ENCODE results near the gene C1orf115. TPM values are rescaled to one million over a fixed set of nuclear protein-coding genes. Genes with fewer than 3 reads are reported as not detected.

C1orf115 gene
- total RNA-seq, 4 donors from 2014 or later = 2.2 to 6.7 (median 4.6) TPM

DNA sequence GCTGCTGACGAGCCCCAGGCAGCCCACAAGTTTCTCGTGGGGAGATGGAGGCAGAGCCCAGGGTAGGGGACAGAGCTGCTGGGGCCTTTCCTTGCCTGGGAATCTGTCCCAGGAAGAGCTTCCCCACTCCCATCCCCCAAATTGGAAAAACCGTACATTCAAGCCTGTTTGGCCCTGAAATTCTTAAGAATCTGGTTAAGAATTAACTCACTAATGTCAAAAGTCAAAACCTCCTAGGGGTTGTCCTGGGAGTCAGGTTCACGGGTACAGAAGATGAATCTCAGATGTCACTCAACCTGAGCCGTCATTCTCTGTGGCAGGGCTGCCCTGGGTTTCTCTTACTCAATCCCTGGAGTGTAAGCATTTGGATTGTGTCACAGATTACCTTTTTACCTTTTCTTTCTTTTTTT is 8.4 kb downstream of the C1orf115 start:
- H3K4me3 ChIP-seq = no peak overlapping the region
- ATAC-seq = no peak
- no peaks in the 10 kb centered on the region for H3K27me3 ChIP-seq
- TF ChIP-seq POLR2A (IDR thresholded peaks at IDR 0.05) = no peak
- TF ChIP-seq, protein P1, sequence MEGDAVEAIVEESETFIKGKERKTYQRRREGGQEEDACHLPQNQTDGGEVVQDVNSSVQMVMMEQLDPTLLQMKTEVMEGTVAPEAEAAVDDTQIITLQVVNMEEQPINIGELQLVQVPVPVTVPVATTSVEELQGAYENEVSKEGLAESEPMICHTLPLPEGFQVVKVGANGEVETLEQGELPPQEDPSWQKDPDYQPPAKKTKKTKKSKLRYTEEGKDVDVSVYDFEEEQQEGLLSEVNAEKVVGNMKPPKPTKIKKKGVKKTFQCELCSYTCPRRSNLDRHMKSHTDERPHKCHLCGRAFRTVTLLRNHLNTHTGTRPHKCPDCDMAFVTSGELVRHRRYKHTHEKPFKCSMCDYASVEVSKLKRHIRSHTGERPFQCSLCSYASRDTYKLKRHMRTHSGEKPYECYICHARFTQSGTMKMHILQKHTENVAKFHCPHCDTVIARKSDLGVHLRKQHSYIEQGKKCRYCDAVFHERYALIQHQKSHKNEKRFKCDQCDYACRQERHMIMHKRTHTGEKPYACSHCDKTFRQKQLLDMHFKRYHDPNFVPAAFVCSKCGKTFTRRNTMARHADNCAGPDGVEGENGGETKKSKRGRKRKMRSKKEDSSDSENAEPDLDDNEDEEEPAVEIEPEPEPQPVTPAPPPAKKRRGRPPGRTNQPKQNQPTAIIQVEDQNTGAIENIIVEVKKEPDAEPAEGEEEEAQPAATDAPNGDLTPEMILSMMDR (IDR thresholded peaks at IDR 0.05 in 4 of 5, conservative IDR thresholded peaks at IDR 0.05 in 1 of 5) = no peak
- in situ Hi-C loops (cut with MboI; ENCODE audit: low sequenced_read_pairs in 4 of 4) (no loop called here), intact Hi-C loops (cut with DNase I; ENCODE audit: low total_unique reads) (loop anchor here (10.0 kb wide), 1 partner anchor 424 kb away; the partner anchor contains the start of gene RAB3GAP2)
- H3K9me3 ChIP-seq = no peaks in the 10 kb centered on the region
- H3K27ac ChIP-seq = no peak overlapping the region
- peaks cover 0 to 4% of the 10 kb centered on the region in 2 donors for H3K4me1 ChIP-seq
- DNase-seq = no peak
- no peaks in the 10 kb centered on the region for H3K36me3 ChIP-seq

DNA sequence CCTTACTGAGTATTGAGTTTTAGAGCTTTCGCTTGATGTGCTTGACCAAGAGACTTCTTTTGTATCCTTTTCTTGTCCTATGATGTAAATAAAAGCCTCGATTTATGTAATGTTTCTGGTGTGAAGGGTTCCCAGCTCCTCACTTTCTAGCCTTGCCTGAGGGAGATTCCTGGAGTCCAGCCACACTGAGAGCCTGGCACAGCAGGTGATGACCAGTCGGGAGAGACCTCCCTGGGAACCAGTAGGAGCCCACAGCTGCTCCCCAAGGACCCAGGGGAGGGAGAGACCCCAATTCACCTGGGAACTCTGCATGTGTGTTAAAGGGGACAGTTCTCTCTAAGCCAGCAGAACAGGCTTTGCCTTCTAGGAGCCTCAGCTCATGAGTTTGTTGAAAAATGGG is 8.9 kb downstream of the C1orf115 start:
- H3K9me3 ChIP-seq = no peaks in the 10 kb centered on the region
- H3K36me3 ChIP-seq = no peaks in the 10 kb centered on the region
- DNase-seq (no peak), ATAC-seq (no peak)
- intact Hi-C loops (cut with DNase I; ENCODE audit: low total_unique reads) (loop anchor here (10.0 kb wide), 1 partner anchor 424 kb away; the partner anchor contains the start of gene RAB3GAP2), in situ Hi-C loops (cut with MboI; ENCODE audit: low sequenced_read_pairs in 4 of 4) (no loop called here)
- H3K4me3 ChIP-seq = no peak overlapping the region
- no peaks in the 10 kb centered on the region for H3K27me3 ChIP-seq
- no peak overlapping the region for H3K27ac ChIP-seq
- TF ChIP-seq POLR2A (IDR thresholded peaks at IDR 0.05) = no peak
- TF ChIP-seq, protein P1 (IDR thresholded peaks at IDR 0.05 in 4 of 5, conservative IDR thresholded peaks at IDR 0.05 in 1 of 5) = no peak
- peaks cover 0 to 4% of the 10 kb centered on the region in 2 donors for H3K4me1 ChIP-seq

DNA sequence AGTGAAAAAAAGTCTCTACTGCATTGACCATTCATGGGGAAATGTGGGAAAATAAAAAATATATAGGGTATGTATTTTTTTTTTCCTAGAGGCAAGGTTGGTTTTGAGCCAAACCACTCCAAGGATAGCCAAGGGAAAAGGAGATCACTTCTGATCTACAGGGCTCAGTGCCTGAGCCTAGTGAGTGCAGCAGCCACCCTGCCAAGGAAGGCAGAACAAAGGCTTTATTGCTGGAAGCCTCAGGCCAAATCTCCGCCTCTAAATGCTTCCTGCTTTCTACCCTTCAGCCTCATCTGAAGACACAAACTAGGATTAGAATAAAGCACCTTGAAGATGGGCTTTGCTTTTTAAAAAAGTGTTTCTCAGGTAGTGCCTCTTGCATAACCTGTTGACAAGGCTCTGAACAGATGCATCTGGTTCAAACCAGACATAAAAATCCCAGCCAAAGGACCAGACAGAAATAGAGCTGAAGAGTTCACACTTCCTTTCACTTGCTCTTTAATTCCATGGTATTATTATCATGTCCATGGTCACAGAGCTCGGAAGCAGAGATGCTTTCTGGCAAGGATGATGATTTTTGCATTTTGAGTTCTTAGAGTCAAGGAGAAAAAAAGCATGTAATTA is 10.5 kb downstream of the C1orf115 start:
- in situ Hi-C loops (cut with MboI; ENCODE audit: low sequenced_read_pairs in 4 of 4) = no loop called here
- peak in 1 of 2 donors; percentile 49 for ATAC-seq

DNA sequence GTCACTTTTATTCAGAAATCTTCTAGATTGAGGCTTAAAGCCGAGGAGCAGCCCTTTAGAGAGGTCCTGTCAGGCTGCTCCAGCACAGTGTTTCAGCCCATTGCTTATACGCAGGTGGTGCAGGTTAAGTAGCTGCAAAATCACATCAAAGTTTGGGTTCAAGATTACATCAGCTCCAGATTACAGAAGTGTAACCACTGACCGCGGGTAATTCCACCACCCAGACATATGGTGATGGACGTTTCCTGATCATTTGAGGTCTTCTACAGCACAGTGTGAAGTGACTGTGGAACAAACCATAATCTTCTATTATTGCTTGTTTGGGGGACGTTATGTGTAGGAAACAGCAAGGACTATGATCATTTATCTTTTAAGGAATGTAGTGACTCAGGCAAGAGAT is 11.8 kb downstream of the C1orf115 start:
- no peak overlapping the region for H3K4me3 ChIP-seq
- H3K9me3 ChIP-seq = no peaks in the 10 kb centered on the region
- no peak for DNase-seq
- intact Hi-C loops (cut with DNase I; ENCODE audit: low total_unique reads) = no loop called here
- no peak overlapping the region for H3K27ac ChIP-seq
- TF ChIP-seq, protein P1 (IDR thresholded peaks at IDR 0.05 in 4 of 5, conservative IDR thresholded peaks at IDR 0.05 in 1 of 5) = no peak
- no peak for TF ChIP-seq POLR2A (IDR thresholded peaks at IDR 0.05)
- peaks cover 0 to 4% of the 10 kb centered on the region in 2 donors for H3K4me1 ChIP-seq
- no peak for ATAC-seq
- no peaks in the 10 kb centered on the region for H3K27me3 ChIP-seq
- no peaks in the 10 kb centered on the region for H3K36me3 ChIP-seq
- in situ Hi-C loops (cut with MboI; ENCODE audit: low sequenced_read_pairs in 4 of 4) = no loop called here

More for the DNA sequence above, 10.5 kb downstream of the C1orf115 start:
- TF ChIP-seq POLR2A (IDR thresholded peaks at IDR 0.05) = no peak
- TF ChIP-seq, protein P1 (IDR thresholded peaks at IDR 0.05 in 4 of 5, conservative IDR thresholded peaks at IDR 0.05 in 1 of 5) = no peak
- DNase-seq = no peak
- Histone ChIP-seq H3K4me1 (peaks cover 0 to 4% of the 10 kb centered on the region in 2 donors), H3K4me3 (no peak overlapping the region), H3K27me3 (no peaks in the 10 kb centered on the region), H3K27ac (no peak overlapping the region), H3K9me3 (no peaks in the 10 kb centered on the region), H3K36me3 (no peaks in the 10 kb centered on the region)
- intact Hi-C loops (cut with DNase I; ENCODE audit: low total_unique reads) = no loop called here

Data from gastrocnemius medialis (tissue), 4 donors.